GM12801 (cell line): ENCODE measurements around the gene GPR143.

ENCODE experiments used
- CTCF ChIP-seq: IDR thresholded peaks from one replicate; pipeline ENCODE4 v1.5.1; 2011; ENCODE audit warnings: control low read depth; ENCODE audit not compliant: insufficient read length; ENCODE audit errors: extremely low read depth

The GPR143 gene

GRCh38 chrX:9781941-9782340, 16.3 kb upstream of the GPR143 start:
- no peak for TF ChIP-seq CTCF

- no peak for TF ChIP-seq CTCF
Measured at GRCh38 chrX:9775930-9776329, 10.3 kb upstream of the GPR143 start.

GRCh38 chrX:9772943-9773342, 7.3 kb upstream of the GPR143 start:
- TF ChIP-seq CTCF: no peak

- no peak for TF ChIP-seq CTCF
Measured at GRCh38 chrX:9770319-9770718, 4.7 kb upstream of the GPR143 start.

GRCh38 chrX:9767375-9767774, 1.7 kb upstream of the GPR143 start:
- no peak for TF ChIP-seq CTCF

- no peak for TF ChIP-seq CTCF
Measured at GRCh38 chrX:9765072-9765736, 443 bp downstream of the GPR143 start.

GRCh38 chrX:9759337-9759736, 6.3 kb downstream of the GPR143 start:
- no peak for TF ChIP-seq CTCF
